NCI-H460 (cell line): ENCODE data around the gene PLXNA3. TPM values are rescaled to one million over a fixed set of nuclear protein-coding genes. Genes with fewer than 3 reads are reported as not detected.

Experiments used
- DNase-seq: peaks from one replicate; pipeline ENCODE4 v3.0.0-alpha.2; 2016; ENCODE audit warnings: low read depth; ENCODE audit errors: extremely low read depth
- polyA plus RNA-seq: library from polyadenylated mRNA; depleted of rRNA; stranded (reverse); fragments of >200 nt; gene quantifications from 2 replicates; pipeline ENCODE4 v1.2.3, GENCODE V29; 2014; cell fraction: nucleus; rRNA removed
- total RNA-seq: library from RNA; depleted of rRNA; stranded (reverse); fragments of >200 nt; shearing (Covaris generic); gene quantifications from 2 replicates; pipeline ENCODE4 v1.2.3, GENCODE V29; 2014; rRNA removed

PLXNA3 gene
- 6.5 and 7.1 TPM in 2 replicates for total RNA-seq
- polyA plus RNA-seq, result 4.5 and 56.8 TPM in 2 replicates

GRCh38 chrX:154458116-154458953, at the start of gene PLXNA3:
Gene PLXNA3, plus strand, starts transcription at chrX:154458281. Its CDS starts 1,903 bp downstream, at chrX:154460184.
- no peak for DNase-seq

- DNase-seq, result no peak
Measured at GRCh38 chrX:154408659-154409221, 49.3 kb upstream of the PLXNA3 start.

GRCh38 chrX:154409222-154409871, 48.7 kb upstream of the PLXNA3 start, which contains the start of gene DNASE1L1:
Gene DNASE1L1, minus strand, starts transcription at chrX:154409254. Its CDS starts 3,686 bp downstream, at chrX:154405568.
- peak; percentile 84 for DNase-seq

- no peak for DNase-seq
Measured at GRCh38 chrX:154411981-154412340, 46.1 kb upstream of the PLXNA3 start.

- DNase-seq, result no peak
Measured at GRCh38 chrX:154412468-154412867, 45.6 kb upstream of the PLXNA3 start.

GRCh38 chrX:154413142-154413541, 44.9 kb upstream of the PLXNA3 start:
- DNase-seq, result no peak

GRCh38 chrX:154417157-154417556, 40.9 kb upstream of the PLXNA3 start:
- no peak for DNase-seq

GRCh38 chrX:154419189-154419588, 38.9 kb upstream of the PLXNA3 start:
- no peak for DNase-seq

- no peak for DNase-seq
Measured at GRCh38 chrX:154419688-154420401, 38.2 kb upstream of the PLXNA3 start.

GRCh38 chrX:154420402-154420756, 37.7 kb upstream of the PLXNA3 start:
- DNase-seq, result no peak

- no peak for DNase-seq
Measured at GRCh38 chrX:154426916-154427770, 30.9 kb upstream of the PLXNA3 start.

GRCh38 chrX:154428176-154429171, 29.6 kb upstream of the PLXNA3 start, which contains the start of gene ATP6AP1:
Gene ATP6AP1, plus strand, starts transcription at chrX:154428677. Its CDS starts 16 bp downstream, at chrX:154428693.
- DNase-seq, result peak; percentile 95

- no peak for DNase-seq
Measured at GRCh38 chrX:154429711-154430110, 28.4 kb upstream of the PLXNA3 start.

- DNase-seq, result no peak
Measured at GRCh38 chrX:154430479-154430878, 27.6 kb upstream of the PLXNA3 start.

GRCh38 chrX:154430916-154431315, 27.2 kb upstream of the PLXNA3 start:
- DNase-seq, result no peak

- no peak for DNase-seq
Measured at GRCh38 chrX:154431341-154431740, 26.7 kb upstream of the PLXNA3 start.

- no peak for DNase-seq
Measured at GRCh38 chrX:154432210-154432609, 25.9 kb upstream of the PLXNA3 start.

GRCh38 chrX:154433605-154434004, 24.5 kb upstream of the PLXNA3 start:
- DNase-seq, result no peak
